Loucy (cell line): ENCODE measurements around the gene CMTM3.

Experiments used
- H2AFZ ChIP-seq: fragments of 200-600 bp; sonication (generic); 2 replicates; pipeline ENCODE4 v1.6.0; 2016; ENCODE audit warnings: antibody characterized with exemption, mild to moderate bottlenecking, low read length, moderate library complexity
- H3F3A ChIP-seq: fragments of 200-600 bp; 2 replicates; pipeline ENCODE4 v1.6.0; 2016; ENCODE audit warnings: antibody characterized with exemption, low read depth, mild to moderate bottlenecking
- H3K27me3 ChIP-seq: fragments of 200-600 bp; sonication (generic); 2 replicates; pipeline ENCODE4 v1.6.1; 2014; ENCODE audit warnings: low read length, mild to moderate bottlenecking; ENCODE audit not compliant: insufficient read depth, poor library complexity, severe bottlenecking
- H3K36me3 ChIP-seq: fragments of 200-600 bp; sonication (generic); 2 replicates; pipeline ENCODE4 v1.6.1; 2016; ENCODE audit warnings: low read length; ENCODE audit not compliant: insufficient read depth
- H3K4me1 ChIP-seq: fragments of 200-600 bp; sonication (generic); 2 replicates; pipeline ENCODE4 v1.5.1; 2014; ENCODE audit warnings: low read length, mild to moderate bottlenecking; ENCODE audit not compliant: insufficient read depth, poor library complexity, severe bottlenecking
- H3K4me2 ChIP-seq: fragments of 200-600 bp; sonication (generic); 2 replicates; pipeline ENCODE4 v1.6.0; 2014; ENCODE audit warnings: antibody characterized with exemption, low read length, low read depth, mild to moderate bottlenecking; ENCODE audit not compliant: poor library complexity, severe bottlenecking
- H3K4me3 ChIP-seq: fragments of 200-600 bp; sonication (generic); 2 replicates; pipeline ENCODE4 v1.5.1; 2014; ENCODE audit warnings: low read length, mild to moderate bottlenecking, mixed read lengths; ENCODE audit not compliant: poor library complexity, severe bottlenecking
- H3K79me2 ChIP-seq: fragments of 200-600 bp; sonication (generic); 2 replicates; pipeline ENCODE4 v1.6.1; 2014; ENCODE audit warnings: low read length; ENCODE audit not compliant: insufficient read depth
- H3K9ac ChIP-seq: fragments of 200-600 bp; sonication (generic); 2 replicates; pipeline ENCODE4 v1.6.0; 2014; ENCODE audit warnings: mild to moderate bottlenecking, low read depth, low read length, moderate library complexity; ENCODE audit not compliant: poor library complexity, severe bottlenecking
- H3K9me2 ChIP-seq: fragments of 200-600 bp; sonication (generic); replicated peaks from 2 replicates; pipeline ENCODE4 v1.6.1; 2016; ENCODE audit warnings: low read depth, low read length, mixed read lengths
- H3K9me3 ChIP-seq: fragments of 200-600 bp; sonication (generic); 2 replicates; pipeline ENCODE4 v1.6.1; 2014; ENCODE audit warnings: mild to moderate bottlenecking, antibody characterized with exemption, low read length, low read depth; ENCODE audit not compliant: insufficient read depth
- H4K20me1 ChIP-seq: fragments of 200-600 bp; sonication (generic); 2 replicates; pipeline ENCODE4 v1.6.0; 2014; ENCODE audit warnings: antibody characterized with exemption, low read length, mild to moderate bottlenecking; ENCODE audit not compliant: insufficient read depth, poor library complexity, severe bottlenecking
- CTCF ChIP-seq: fragments of 200-600 bp; sonication (generic); conservative IDR thresholded peaks from 2 replicates; pipeline ENCODE4 v1.5.1; 2014; ENCODE audit warnings: mild to moderate bottlenecking, antibody characterized with exemption, low read length
- EZH2phosphoT487 ChIP-seq: fragments of 200-600 bp; IDR thresholded peaks from 2 replicates; pipeline ENCODE4 v1.6.1; 2018; ENCODE audit warnings: antibody characterized with exemption, mild to moderate bottlenecking, moderate library complexity, borderline replicate concordance

Gene CMTM3

GRCh38 chr16:66574081-66574480 is 30.4 kb upstream of the CMTM3 start:
- TF ChIP-seq EZH2phosphoT487 (no peak), CTCF (no peak)
- Histone ChIP-seq H3K79me2 (no peaks in the 10 kb centered on the region), H3K9me2 (no peaks in the 10 kb centered on the region)

GRCh38 chr16:66574531-66574930 is 30.0 kb upstream of the CMTM3 start:
- Histone ChIP-seq H3K4me2 (peak overlapping the region; percentile 33), H3F3A (0 out of 2 replicates have a peak, but pooled peaks cover 5% of the 10 kb centered on the region), H2AFZ (no peak overlapping the region), H3K9me2 (no peaks in the 10 kb centered on the region), H4K20me1 (no peaks in the 10 kb centered on the region), H3K9me3 (no peaks in the 10 kb centered on the region), H3K27me3 (no peaks in the 10 kb centered on the region), H3K36me3 (no peaks in the 10 kb centered on the region), H3K4me1 (peaks cover 64% of the 10 kb centered on the region), H3K9ac (no peak overlapping the region), H3K79me2 (no peaks in the 10 kb centered on the region), H3K4me3 (no peak overlapping the region)
- TF ChIP-seq CTCF (no peak), EZH2phosphoT487 (no peak)

More at GRCh38 chr16:66574081-66574480, 30.4 kb upstream of the CMTM3 start:
- no peak overlapping the region for H3K9ac ChIP-seq
- H3K4me3 ChIP-seq = no peak overlapping the region
- no peak overlapping the region for H2AFZ ChIP-seq
- no peaks in the 10 kb centered on the region for H3K27me3 ChIP-seq
- peak overlapping the region; percentile 33 for H3K4me2 ChIP-seq
- no peaks in the 10 kb centered on the region for H3K36me3 ChIP-seq
- no peaks in the 10 kb centered on the region for H4K20me1 ChIP-seq
- no peaks in the 10 kb centered on the region for H3K9me3 ChIP-seq
- peaks cover 5% of the 10 kb centered on the region; the same call in 1 of the 2 replicates for H3F3A ChIP-seq
- peaks cover 66% of the 10 kb centered on the region for H3K4me1 ChIP-seq

- no peak overlapping the region for H3K9ac ChIP-seq
- H3F3A ChIP-seq = 0 out of 2 replicates have a peak, but pooled peaks cover 5% of the 10 kb centered on the region
- no peaks in the 10 kb centered on the region for H3K9me2 ChIP-seq
- TF ChIP-seq CTCF (0 out of 2 replicates have a peak, but pooled peaks have one; percentile 11), EZH2phosphoT487 (no peak)
- no peak overlapping the region for H2AFZ ChIP-seq
- no peaks in the 10 kb centered on the region for H3K9me3 ChIP-seq
- H3K36me3 ChIP-seq = no peaks in the 10 kb centered on the region
- no peaks in the 10 kb centered on the region for H3K27me3 ChIP-seq
- H4K20me1 ChIP-seq = no peaks in the 10 kb centered on the region
- H3K4me3 ChIP-seq = no peak overlapping the region
- no peaks in the 10 kb centered on the region for H3K79me2 ChIP-seq
- peak overlapping the region; percentile 33 for H3K4me2 ChIP-seq
- H3K4me1 ChIP-seq = peaks cover 64% of the 10 kb centered on the region
These were observed 29.4 kb upstream of the CMTM3 start for GRCh38 chr16:66575060-66575459.
